KMS-11 (cell line): ENCODE measurements around the gene ZBTB44.

Source experiments
- H2AFZ ChIP-seq: fragments of 200-600 bp; sonication (generic); 2 replicates; pipeline ENCODE4 v1.6.1; 2016; ENCODE audit warnings: antibody characterized with exemption, mixed run types, low read depth
- H3K27ac ChIP-seq: fragments of 200-600 bp; sonication (generic); 2 replicates; pipeline ENCODE4 v1.6.1; 2016; ENCODE audit warnings: mild to moderate bottlenecking, mixed run types
- H3K27me3 ChIP-seq: fragments of 200-600 bp; sonication (generic); 2 replicates; pipeline ENCODE4 v1.6.1; 2017; ENCODE audit warnings: mild to moderate bottlenecking, low read depth, mixed run types, moderate library complexity; ENCODE audit not compliant: insufficient read depth
- H3K36me3 ChIP-seq: fragments of 200-600 bp; sonication (generic); 2 replicates; pipeline ENCODE4 v1.6.1; 2017; ENCODE audit warnings: mild to moderate bottlenecking, mixed run types; ENCODE audit not compliant: insufficient read depth
- H3K4me1 ChIP-seq: fragments of 200-600 bp; sonication (generic); 2 replicates; pipeline ENCODE4 v1.6.1; 2016; ENCODE audit warnings: mild to moderate bottlenecking, low read depth, mixed run types; ENCODE audit not compliant: poor library complexity, severe bottlenecking
- H3K4me2 ChIP-seq: fragments of 200-600 bp; sonication (generic); 2 replicates; pipeline ENCODE4 v1.7.0; 2016; ENCODE audit warnings: mild to moderate bottlenecking, mixed run types
- H3K4me3 ChIP-seq: fragments of 200-600 bp; sonication (generic); IDR thresholded peaks from 2 replicates; pipeline ENCODE4 v1.6.1; 2017; ENCODE audit warnings: low read depth, low read length, mixed read lengths; ENCODE audit not compliant: insufficient read depth
- H3K79me2 ChIP-seq: fragments of 200-600 bp; sonication (generic); 2 replicates; pipeline ENCODE4 v1.6.1; 2016; ENCODE audit warnings: low read depth, mixed run types; ENCODE audit not compliant: insufficient read depth
- H3K9ac ChIP-seq: fragments of 200-600 bp; sonication (generic); 2 replicates; pipeline ENCODE4 v1.6.1; 2016; ENCODE audit warnings: mild to moderate bottlenecking, mixed run types
- H4K20me1 ChIP-seq: fragments of 200-600 bp; sonication (generic); 2 replicates; pipeline ENCODE4 v1.6.1; 2016; ENCODE audit warnings: mild to moderate bottlenecking, mixed run types; ENCODE audit not compliant: insufficient read depth
- CTCF ChIP-seq: fragments of 200-600 bp; sonication (generic); conservative IDR thresholded peaks from 2 replicates; pipeline ENCODE4 v1.6.1; 2017; ENCODE audit warnings: low read depth, mild to moderate bottlenecking, antibody characterized with exemption, low read length, moderate library complexity, mixed read lengths

The ZBTB44 gene

GRCh38 chr11:130190371-130190881, 124.3 kb downstream of the ZBTB44 start:
- H3K27ac ChIP-seq = no peak overlapping the region
- H3K27me3 ChIP-seq = no peaks in the 10 kb centered on the region
- H4K20me1 ChIP-seq = no peaks in the 10 kb centered on the region
- H3K4me1 ChIP-seq = no peaks in the 10 kb centered on the region
- H3K36me3 ChIP-seq = no peaks in the 10 kb centered on the region
- H3K9ac ChIP-seq = no peak overlapping the region
- TF ChIP-seq CTCF = no peak
- no peak overlapping the region for H2AFZ ChIP-seq
- H3K4me2 ChIP-seq = no peak overlapping the region
- H3K79me2 ChIP-seq = peaks cover 12% of the 10 kb centered on the region; the same call in 1 of the 2 replicates
- H3K4me3 ChIP-seq = no peak overlapping the region

GRCh38 chr11:130189492-130190210, 125.1 kb downstream of the ZBTB44 start:
- TF ChIP-seq CTCF = no peak
- H4K20me1 ChIP-seq = no peaks in the 10 kb centered on the region
- peaks cover 20% of the 10 kb centered on the region; the same call in 1 of the 2 replicates for H3K79me2 ChIP-seq
- H3K27me3 ChIP-seq = no peaks in the 10 kb centered on the region
- no peak overlapping the region for H2AFZ ChIP-seq
- no peaks in the 10 kb centered on the region for H3K36me3 ChIP-seq
- no peaks in the 10 kb centered on the region for H3K4me1 ChIP-seq
- no peak overlapping the region for H3K27ac ChIP-seq
- no peak overlapping the region for H3K9ac ChIP-seq
- H3K4me3 ChIP-seq = no peak overlapping the region
- no peak overlapping the region for H3K4me2 ChIP-seq

GRCh38 chr11:130188585-130189347, 126.0 kb downstream of the ZBTB44 start:
- Histone ChIP-seq H3K36me3 (no peaks in the 10 kb centered on the region), H3K27ac (no peak overlapping the region), H3K4me1 (peaks cover under 1% of the 10 kb centered on the region), H3K4me2 (no peak overlapping the region), H4K20me1 (no peaks in the 10 kb centered on the region), H3K79me2 (peaks cover 29% of the 10 kb centered on the region), H2AFZ (no peak overlapping the region), H3K4me3 (no peak overlapping the region), H3K9ac (no peak overlapping the region), H3K27me3 (no peaks in the 10 kb centered on the region)
- TF ChIP-seq CTCF = no peak

- Histone ChIP-seq H3K4me3 (no peak overlapping the region), H3K27ac (no peak overlapping the region), H4K20me1 (no peaks in the 10 kb centered on the region), H3K9ac (no peak overlapping the region), H3K27me3 (no peaks in the 10 kb centered on the region), H3K4me1 (peaks cover 7% of the 10 kb centered on the region), H2AFZ (no peak overlapping the region), H3K4me2 (no peak overlapping the region), H3K79me2 (peaks cover 36% of the 10 kb centered on the region), H3K36me3 (no peaks in the 10 kb centered on the region)
- TF ChIP-seq CTCF = no peak
Measured at GRCh38 chr11:130188047-130188446, 126.7 kb downstream of the ZBTB44 start.
